Body of pancreas (tissue), 4 donors: ENCODE results near the gene NAT8L.

Source experiments
- POLR2A ChIP-seq, 3 donors: fragments of 450-650 bp; IDR thresholded peaks; one replicate each; pipeline ENCODE4 v1.6.1; 2016; ENCODE audit warnings: antibody characterized with exemption in 3 of 3, mild to moderate bottlenecking in 2 of 3
- TF ChIP-seq, protein P1 (sequence below), 7 experiments: fragments of 450-650 bp in 4 of 7; fragments of 200-600 bp in 3 of 7; sonication (generic) in 3 of 7; IDR thresholded peaks; one replicate each; pipeline ENCODE4 v1.5.1; 2016 to 2019; ENCODE audit warnings: antibody characterized with exemption in 7 of 7

DNA sequence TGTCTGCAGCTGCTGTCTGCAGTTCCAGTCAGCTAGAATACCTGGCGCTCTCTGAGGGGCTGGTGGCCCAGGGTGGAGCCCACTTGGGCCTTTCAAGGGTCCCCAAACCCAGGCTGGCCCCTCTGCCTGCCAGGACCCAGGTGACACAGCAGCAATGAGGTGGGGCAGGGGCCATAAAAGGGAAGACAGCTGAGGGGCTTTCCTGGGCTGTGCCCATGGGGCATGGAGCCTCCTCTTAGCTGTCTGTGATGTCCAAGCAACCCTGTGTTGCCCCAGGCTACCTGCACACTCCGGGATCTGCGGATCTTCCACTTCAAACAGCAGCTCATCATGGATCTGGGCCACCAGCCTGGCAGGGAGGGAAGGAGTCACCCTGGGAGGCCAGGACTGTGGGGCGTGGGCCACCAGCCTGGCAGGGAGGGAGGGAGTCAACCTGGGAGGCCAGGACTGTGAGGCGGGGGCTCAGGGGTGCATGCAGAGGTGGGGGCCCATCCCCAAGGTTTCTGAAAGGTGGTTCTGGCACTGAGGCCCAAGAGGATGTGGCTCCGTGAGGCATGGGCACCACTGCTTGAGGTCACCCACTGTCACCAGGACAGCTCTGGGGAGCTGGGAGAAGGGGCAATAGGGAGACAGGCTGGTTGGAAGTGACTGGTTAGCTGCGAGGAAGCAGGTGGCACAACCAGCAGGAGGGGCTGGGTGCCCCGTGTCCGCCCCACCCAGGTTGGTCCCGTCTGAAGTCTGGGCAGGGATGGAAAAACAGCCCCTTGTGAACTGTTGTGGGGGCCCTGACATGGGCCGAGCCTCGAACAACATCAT is 16.3 kb downstream of the NAT8L start:
- TF ChIP-seq, protein P1, sequence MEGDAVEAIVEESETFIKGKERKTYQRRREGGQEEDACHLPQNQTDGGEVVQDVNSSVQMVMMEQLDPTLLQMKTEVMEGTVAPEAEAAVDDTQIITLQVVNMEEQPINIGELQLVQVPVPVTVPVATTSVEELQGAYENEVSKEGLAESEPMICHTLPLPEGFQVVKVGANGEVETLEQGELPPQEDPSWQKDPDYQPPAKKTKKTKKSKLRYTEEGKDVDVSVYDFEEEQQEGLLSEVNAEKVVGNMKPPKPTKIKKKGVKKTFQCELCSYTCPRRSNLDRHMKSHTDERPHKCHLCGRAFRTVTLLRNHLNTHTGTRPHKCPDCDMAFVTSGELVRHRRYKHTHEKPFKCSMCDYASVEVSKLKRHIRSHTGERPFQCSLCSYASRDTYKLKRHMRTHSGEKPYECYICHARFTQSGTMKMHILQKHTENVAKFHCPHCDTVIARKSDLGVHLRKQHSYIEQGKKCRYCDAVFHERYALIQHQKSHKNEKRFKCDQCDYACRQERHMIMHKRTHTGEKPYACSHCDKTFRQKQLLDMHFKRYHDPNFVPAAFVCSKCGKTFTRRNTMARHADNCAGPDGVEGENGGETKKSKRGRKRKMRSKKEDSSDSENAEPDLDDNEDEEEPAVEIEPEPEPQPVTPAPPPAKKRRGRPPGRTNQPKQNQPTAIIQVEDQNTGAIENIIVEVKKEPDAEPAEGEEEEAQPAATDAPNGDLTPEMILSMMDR (IDR thresholded peaks at IDR 0.05), result no peak
- no peak for TF ChIP-seq POLR2A (IDR thresholded peaks at IDR 0.05)
